HG03064 (cell line): Measurements from ENCODE around the gene CD80.
A peak's percentile ranks its signal among the peaks of the same experiment; 100 is the strongest.
"Not testable (repeated sequence)": the region's sequence is repeated elsewhere in the genome, so short reads cannot be mapped to it uniquely, and the experiment has no call there.

Source experiments
- ATAC-seq: cut with Tn5 transposase; IDR thresholded peaks from one replicate; pipeline ENCODE4 v1.9.1; 2021; ENCODE audit warnings: low read depth; ENCODE audit not compliant: unreplicated experiment

CD80 gene

GRCh38 chr3:119559441-119559963 lies at the start of gene CD80:
Gene CD80 (minus strand): TSS chr3:119559614. CDS start chr3:119557728, 1,886 bp downstream.
- peak; percentile 44 for ATAC-seq

- ATAC-seq = no peak
These were observed 49.1 kb upstream of the CD80 start for GRCh38 chr3:119608405-119609000.

- ATAC-seq = no peak
These were observed 45.5 kb upstream of the CD80 start for GRCh38 chr3:119604878-119605277.

- no peak for ATAC-seq
These were observed 43.3 kb upstream of the CD80 start for GRCh38 chr3:119602676-119603075.

GRCh38 chr3:119601154-119601553 lies 41.7 kb upstream of the CD80 start:
- ATAC-seq = no peak

- peak; percentile 51 for ATAC-seq
These were observed 41.3 kb upstream of the CD80 start for GRCh38 chr3:119600732-119601131.

- no peak for ATAC-seq
These were observed 40.3 kb upstream of the CD80 start for GRCh38 chr3:119599558-119600174.

- peak; percentile 46 for ATAC-seq
These were observed 39.1 kb upstream of the CD80 start for GRCh38 chr3:119598410-119599098.

GRCh38 chr3:119597548-119598288 lies 38.3 kb upstream of the CD80 start, which contains the start of gene PLA1A:
Gene PLA1A (plus strand): TSS chr3:119597885. CDS start chr3:119597914, 29 bp downstream.
- no peak for ATAC-seq

GRCh38 chr3:119596398-119596797 lies 37.0 kb upstream of the CD80 start:
- no peak for ATAC-seq

- ATAC-seq = no peak
These were observed 36.4 kb upstream of the CD80 start for GRCh38 chr3:119595639-119596334.

- not testable (repeated sequence) for ATAC-seq
These were observed 35.5 kb upstream of the CD80 start for GRCh38 chr3:119594929-119595328.

- no peak for ATAC-seq
These were observed 34.7 kb upstream of the CD80 start for GRCh38 chr3:119594066-119594465.

GRCh38 chr3:119592861-119593260 lies 33.4 kb upstream of the CD80 start:
- no peak for ATAC-seq

GRCh38 chr3:119590706-119591105 lies 31.3 kb upstream of the CD80 start:
- ATAC-seq = no peak

GRCh38 chr3:119589102-119589773 lies 29.8 kb upstream of the CD80 start:
- ATAC-seq = no peak

GRCh38 chr3:119588112-119588511 lies 28.7 kb upstream of the CD80 start:
- no peak for ATAC-seq

GRCh38 chr3:119586733-119587172 lies 27.3 kb upstream of the CD80 start:
- ATAC-seq = no peak

- ATAC-seq = no peak
These were observed 26.6 kb upstream of the CD80 start for GRCh38 chr3:119585856-119586570.
